Measurements from ENCODE around the gene SGPL1. TPM values are rescaled to one million over a fixed set of nuclear protein-coding genes. Genes with fewer than 3 reads are reported as not detected.

Gene SGPL1
- total RNA-seq, 1 donor from 2014 or later: 89.9 TPM

DNA sequence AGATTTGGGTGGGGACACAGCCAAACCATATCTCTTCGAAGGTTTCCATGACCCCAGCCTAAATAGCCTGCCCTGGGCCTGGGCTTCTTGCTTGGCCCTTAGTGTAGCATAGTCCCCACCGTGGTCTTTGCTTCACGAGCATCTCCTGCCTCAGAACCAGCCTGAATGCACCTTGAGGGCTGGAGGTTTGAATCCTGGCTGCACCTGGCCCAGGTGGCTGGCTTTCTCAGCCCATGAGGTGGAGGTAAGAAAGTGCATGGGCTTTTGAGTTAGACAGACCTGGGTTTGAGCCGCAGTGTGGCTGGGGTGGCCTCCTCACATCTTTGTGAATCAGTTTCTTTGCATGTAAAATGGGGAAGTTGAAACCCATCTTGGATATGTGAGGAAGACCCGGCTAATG lies 96.8 kb downstream of the SGPL1 start:
- TF ChIP-seq, protein P1, sequence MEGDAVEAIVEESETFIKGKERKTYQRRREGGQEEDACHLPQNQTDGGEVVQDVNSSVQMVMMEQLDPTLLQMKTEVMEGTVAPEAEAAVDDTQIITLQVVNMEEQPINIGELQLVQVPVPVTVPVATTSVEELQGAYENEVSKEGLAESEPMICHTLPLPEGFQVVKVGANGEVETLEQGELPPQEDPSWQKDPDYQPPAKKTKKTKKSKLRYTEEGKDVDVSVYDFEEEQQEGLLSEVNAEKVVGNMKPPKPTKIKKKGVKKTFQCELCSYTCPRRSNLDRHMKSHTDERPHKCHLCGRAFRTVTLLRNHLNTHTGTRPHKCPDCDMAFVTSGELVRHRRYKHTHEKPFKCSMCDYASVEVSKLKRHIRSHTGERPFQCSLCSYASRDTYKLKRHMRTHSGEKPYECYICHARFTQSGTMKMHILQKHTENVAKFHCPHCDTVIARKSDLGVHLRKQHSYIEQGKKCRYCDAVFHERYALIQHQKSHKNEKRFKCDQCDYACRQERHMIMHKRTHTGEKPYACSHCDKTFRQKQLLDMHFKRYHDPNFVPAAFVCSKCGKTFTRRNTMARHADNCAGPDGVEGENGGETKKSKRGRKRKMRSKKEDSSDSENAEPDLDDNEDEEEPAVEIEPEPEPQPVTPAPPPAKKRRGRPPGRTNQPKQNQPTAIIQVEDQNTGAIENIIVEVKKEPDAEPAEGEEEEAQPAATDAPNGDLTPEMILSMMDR (IDR thresholded peaks at IDR 0.05; ENCODE audit: unreplicated experiment): no peak
- peaks cover 7% of the 10 kb centered on the region for H3K4me1 Mint-ChIP-seq
- DNase-seq (ENCODE audit: low spot score in 2 of 2, unreplicated experiment in 2 of 2): no peak
- H3K9me3 Mint-ChIP-seq: no peaks in the 10 kb centered on the region
- H3K27ac Mint-ChIP-seq: no peak overlapping the region
- H3K4me3 Mint-ChIP-seq: no peak overlapping the region
- H3K36me3 Mint-ChIP-seq: no peaks in the 10 kb centered on the region
- H3K27me3 Mint-ChIP-seq (ENCODE audit: low read depth): peaks cover 72% of the 10 kb centered on the region

DNA sequence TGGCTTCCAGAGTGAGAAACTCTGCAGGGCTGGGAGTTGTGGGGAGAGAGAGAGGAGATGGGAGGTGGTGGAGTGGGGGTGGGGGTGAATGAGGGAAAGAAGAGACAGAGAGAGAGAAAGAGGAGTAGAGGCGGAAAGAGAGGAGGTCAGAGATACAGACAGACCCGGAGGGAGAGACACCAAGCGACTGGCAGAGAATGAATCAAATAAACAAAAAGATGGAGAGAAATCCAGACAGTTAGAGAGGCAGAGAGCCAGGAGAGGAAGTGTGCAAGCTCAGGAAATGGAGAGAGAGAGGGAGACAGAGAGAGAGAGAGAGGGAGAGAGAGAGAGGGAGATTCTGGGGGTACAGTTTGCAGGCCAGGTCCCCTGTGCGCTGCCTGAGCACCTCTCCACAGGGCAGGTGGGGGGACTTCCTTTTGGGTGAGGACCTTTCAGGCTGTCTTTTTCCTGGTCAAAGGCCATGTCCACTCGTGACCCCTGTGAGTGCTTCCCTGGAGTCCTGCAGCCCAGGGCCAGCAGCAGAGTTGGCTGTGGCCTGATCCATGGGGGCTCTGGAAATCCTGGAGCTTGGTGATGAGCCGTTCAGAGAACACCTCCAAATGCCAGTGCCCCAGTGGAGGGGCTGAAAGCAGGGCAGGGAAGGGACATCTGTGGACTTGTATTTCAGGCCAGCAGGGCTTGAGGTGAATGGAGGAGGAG lies 97.6 kb downstream of the SGPL1 start:
- DNase-seq (ENCODE audit: low spot score in 2 of 2, unreplicated experiment in 2 of 2): no peak
- Mint-ChIP-seq H3K4me1 (peaks cover 6% of the 10 kb centered on the region), H3K27me3 (ENCODE audit: low read depth) (peaks cover 72% of the 10 kb centered on the region), H3K4me3 (no peak overlapping the region), H3K9me3 (no peaks in the 10 kb centered on the region), H3K36me3 (no peaks in the 10 kb centered on the region), H3K27ac (no peak overlapping the region)
- TF ChIP-seq, protein P1 (IDR thresholded peaks at IDR 0.05; ENCODE audit: unreplicated experiment): no peak

DNA sequence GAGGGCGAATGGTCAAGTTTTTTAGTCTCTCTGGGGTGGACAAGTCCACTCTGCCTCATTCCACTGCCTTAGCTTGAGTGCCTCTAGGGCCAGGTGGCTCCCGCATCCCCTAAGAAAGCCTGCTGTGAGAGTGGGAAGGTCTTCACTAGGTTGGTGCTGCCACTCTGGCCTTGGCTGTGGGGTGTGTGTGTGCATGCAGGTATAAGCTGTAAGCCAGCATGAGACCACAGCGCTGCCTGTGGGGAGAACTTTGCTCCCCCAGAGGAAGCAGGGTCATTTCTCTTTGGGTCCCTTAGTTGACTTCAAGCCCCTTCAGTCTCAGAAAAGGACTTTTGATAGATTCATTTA lies 98.1 kb downstream of the SGPL1 start:
- H3K27me3 Mint-ChIP-seq (ENCODE audit: low read depth): peaks cover 70% of the 10 kb centered on the region
- H3K27ac Mint-ChIP-seq: no peak overlapping the region
- peaks cover 6% of the 10 kb centered on the region for H3K4me1 Mint-ChIP-seq
- H3K36me3 Mint-ChIP-seq: no peaks in the 10 kb centered on the region
- no peaks in the 10 kb centered on the region for H3K9me3 Mint-ChIP-seq
- no peak overlapping the region for H3K4me3 Mint-ChIP-seq
- DNase-seq (ENCODE audit: low spot score in 2 of 2, unreplicated experiment in 2 of 2): no peak
- TF ChIP-seq, protein P1 (IDR thresholded peaks at IDR 0.05; ENCODE audit: unreplicated experiment): no peak

DNA sequence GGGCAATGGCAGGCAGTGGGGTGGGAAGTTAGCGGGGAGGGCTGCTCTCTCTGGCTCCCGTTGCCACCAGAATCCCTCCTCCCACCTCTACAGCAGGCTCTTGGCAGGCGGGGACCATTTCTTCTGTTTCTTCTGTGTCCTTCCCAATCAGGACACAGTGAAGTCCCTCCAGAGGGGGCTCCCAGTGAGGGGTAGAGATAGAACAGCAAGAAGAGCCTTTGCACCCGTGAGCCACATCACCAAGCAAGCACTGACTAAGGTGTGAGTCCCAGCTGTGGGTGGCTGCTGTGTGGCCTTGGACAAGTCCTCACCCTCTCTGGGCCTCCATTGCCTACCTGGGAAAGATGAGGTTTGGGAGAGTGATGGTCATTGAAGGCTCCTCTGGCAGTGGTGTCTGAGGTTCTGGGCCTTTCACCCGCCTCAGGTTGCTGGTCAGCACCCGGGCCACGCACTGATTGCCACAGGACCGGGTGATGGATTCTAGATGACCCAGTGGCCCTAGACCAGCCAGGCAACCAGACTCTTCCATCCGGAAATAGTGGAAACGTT lies 98.6 kb downstream of the SGPL1 start:
- Mint-ChIP-seq H3K27ac (no peak overlapping the region), H3K4me1 (peaks cover 7% of the 10 kb centered on the region), H3K36me3 (no peaks in the 10 kb centered on the region), H3K4me3 (no peak overlapping the region), H3K27me3 (ENCODE audit: low read depth) (peaks cover 70% of the 10 kb centered on the region), H3K9me3 (no peaks in the 10 kb centered on the region)
- TF ChIP-seq, protein P1 (IDR thresholded peaks at IDR 0.05; ENCODE audit: unreplicated experiment): no peak
- no peak for DNase-seq (ENCODE audit: low spot score in 2 of 2, unreplicated experiment in 2 of 2)

DNA sequence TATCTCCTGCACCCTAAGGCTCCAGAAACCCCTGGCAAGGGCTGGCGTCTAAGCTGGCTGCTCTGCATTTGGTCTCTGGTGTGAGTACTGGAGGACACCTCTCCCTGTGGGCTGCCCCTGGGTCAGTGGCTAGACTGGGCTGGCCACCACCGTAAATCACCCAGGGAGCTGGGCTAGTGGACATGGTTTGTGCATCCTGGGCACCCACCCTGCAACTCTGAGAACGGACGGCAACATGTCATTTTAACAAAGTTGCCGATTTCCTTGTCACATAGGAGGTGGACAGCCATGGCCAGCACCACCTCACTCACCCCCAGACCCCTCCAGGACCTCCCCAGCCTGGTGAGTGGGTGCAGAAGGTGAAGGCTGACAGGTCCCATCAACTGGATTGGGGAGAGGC lies 99.5 kb downstream of the SGPL1 start:
- TF ChIP-seq, protein P1 (IDR thresholded peaks at IDR 0.05; ENCODE audit: unreplicated experiment): no peak
- Mint-ChIP-seq H3K4me3 (no peak overlapping the region), H3K36me3 (no peaks in the 10 kb centered on the region), H3K9me3 (no peaks in the 10 kb centered on the region), H3K27ac (no peak overlapping the region), H3K4me1 (peaks cover 9% of the 10 kb centered on the region), H3K27me3 (ENCODE audit: low read depth) (peaks cover 74% of the 10 kb centered on the region)
- no peak for DNase-seq (ENCODE audit: low spot score in 2 of 2, unreplicated experiment in 2 of 2)

All from mesothelial cell of epicardium (in vitro differentiated cells).